Measurements from ENCODE around the gene ITGB5. TPM values are rescaled to one million over a fixed set of nuclear protein-coding genes. Genes with fewer than 3 reads are reported as not detected.

ITGB5 gene
- total RNA-seq, 1 experiment from 2014 or later: 67.2 TPM

DNA sequence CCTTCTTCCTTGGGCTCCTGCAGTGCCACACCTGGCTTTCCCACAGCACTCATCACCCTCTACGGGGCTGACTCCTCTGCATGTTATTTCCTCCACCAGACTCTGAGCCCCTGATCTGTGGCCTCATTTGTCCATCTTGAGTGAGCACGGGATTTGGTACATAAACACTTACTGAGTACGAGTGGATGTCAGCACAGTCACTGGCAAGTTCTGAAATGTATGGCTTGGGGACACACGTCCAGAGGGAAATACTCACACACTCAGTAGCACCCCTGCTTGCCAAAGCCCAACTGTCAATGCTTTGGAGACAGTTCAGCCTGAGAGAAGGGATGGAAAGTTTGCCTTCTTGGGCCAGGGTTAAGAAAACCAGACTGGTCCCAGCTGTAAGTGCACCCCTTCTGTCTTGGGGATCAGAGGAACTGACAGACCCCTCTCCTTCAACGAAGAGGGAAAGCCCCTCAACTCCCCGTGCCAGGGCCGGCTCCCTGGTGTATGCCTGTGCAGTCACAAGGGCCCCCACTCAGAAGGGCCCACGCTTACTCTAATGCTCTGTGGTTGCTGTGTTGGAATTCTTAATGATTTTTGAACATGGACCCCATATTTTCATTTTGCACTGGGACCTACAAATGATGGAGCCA, 85.0 kb downstream of the ITGB5 start:
- POLR2A ChIA-PET (ENCODE audit: unreplicated experiment): no interaction called here
- ATAC-seq (no peak), DNase-seq (no peak)
- Histone ChIP-seq H3K4me1 (ENCODE audit: insufficient read depth, low read length) (no peaks in the 10 kb centered on the region), H3F3A (ENCODE audit: low read length, unreplicated experiment) (no peaks in the 10 kb centered on the region), H3K4me3 (ENCODE audit: low read length) (no peak overlapping the region), H3K36me3 (ENCODE audit: low read depth, low read length) (no peaks in the 10 kb centered on the region; the same call in 1 of the 2 replicates), H3K4me2 (ENCODE audit: low read length) (no peak overlapping the region), H3K9ac (ENCODE audit: low read length) (no peak overlapping the region), H4K20me1 (ENCODE audit: low read length) (no peaks in the 10 kb centered on the region), H3K79me2 (ENCODE audit: low read length) (no peaks in the 10 kb centered on the region), H3K27ac (ENCODE audit: low read length) (no peak overlapping the region), H3K9me2 (replicated peaks; ENCODE audit: low read length) (no peaks in the 10 kb centered on the region), H2AFZ (ENCODE audit: low read length) (no peak overlapping the region), H3K9me3 (ENCODE audit: low read length) (no peaks in the 10 kb centered on the region), H3K27me3 (ENCODE audit: low read length) (no peaks in the 10 kb centered on the region)
- CTCF ChIA-PET: interaction anchor here (0.6 kb wide), 1 partner anchor 566 kb away, joined by 3 read pairs; no protein-coding TSS in a partner anchor
- no TSS peak for BruUV-seq (replicated peaks)
- intact Hi-C loops (cut with micrococcal nuclease): no loop called here
- TF ChIP-seq EZH2phosphoT487 (IDR thresholded peaks at IDR 0.05; ENCODE audit: borderline replicate concordance, low read length): no peak
- TF ChIP-seq EZH2 (IDR thresholded peaks at IDR 0.05; ENCODE audit: low read length, unreplicated experiment): no peak
- TF ChIP-seq, protein P1, sequence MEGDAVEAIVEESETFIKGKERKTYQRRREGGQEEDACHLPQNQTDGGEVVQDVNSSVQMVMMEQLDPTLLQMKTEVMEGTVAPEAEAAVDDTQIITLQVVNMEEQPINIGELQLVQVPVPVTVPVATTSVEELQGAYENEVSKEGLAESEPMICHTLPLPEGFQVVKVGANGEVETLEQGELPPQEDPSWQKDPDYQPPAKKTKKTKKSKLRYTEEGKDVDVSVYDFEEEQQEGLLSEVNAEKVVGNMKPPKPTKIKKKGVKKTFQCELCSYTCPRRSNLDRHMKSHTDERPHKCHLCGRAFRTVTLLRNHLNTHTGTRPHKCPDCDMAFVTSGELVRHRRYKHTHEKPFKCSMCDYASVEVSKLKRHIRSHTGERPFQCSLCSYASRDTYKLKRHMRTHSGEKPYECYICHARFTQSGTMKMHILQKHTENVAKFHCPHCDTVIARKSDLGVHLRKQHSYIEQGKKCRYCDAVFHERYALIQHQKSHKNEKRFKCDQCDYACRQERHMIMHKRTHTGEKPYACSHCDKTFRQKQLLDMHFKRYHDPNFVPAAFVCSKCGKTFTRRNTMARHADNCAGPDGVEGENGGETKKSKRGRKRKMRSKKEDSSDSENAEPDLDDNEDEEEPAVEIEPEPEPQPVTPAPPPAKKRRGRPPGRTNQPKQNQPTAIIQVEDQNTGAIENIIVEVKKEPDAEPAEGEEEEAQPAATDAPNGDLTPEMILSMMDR (conservative IDR thresholded peaks at IDR 0.05; ENCODE audit: low read depth, low read length): no peak

- no peaks in the 10 kb centered on the region for H4K20me1 ChIP-seq (ENCODE audit: low read length)
- no peaks in the 10 kb centered on the region for H3K79me2 ChIP-seq (ENCODE audit: low read length)
- ChIA-PET POLR2A (ENCODE audit: unreplicated experiment) (no interaction called here), CTCF (interaction anchor here (0.6 kb wide), 1 partner anchor 472 kb away, joined by 3 read pairs; no protein-coding TSS in a partner anchor)
- ATAC-seq (no peak), DNase-seq (no peak)
- BruUV-seq (replicated peaks): no TSS peak
- no peaks in the 10 kb centered on the region for H3K9me3 ChIP-seq (ENCODE audit: low read length)
- H3F3A ChIP-seq (ENCODE audit: low read length, unreplicated experiment): no peaks in the 10 kb centered on the region
- H3K36me3 ChIP-seq (ENCODE audit: low read depth, low read length): no peaks in the 10 kb centered on the region
- no peak overlapping the region for H3K4me2 ChIP-seq (ENCODE audit: low read length)
- no peaks in the 10 kb centered on the region for H3K9me2 ChIP-seq (replicated peaks; ENCODE audit: low read length)
- no peak for TF ChIP-seq EZH2 (IDR thresholded peaks at IDR 0.05; ENCODE audit: low read length, unreplicated experiment)
- TF ChIP-seq EZH2phosphoT487 (IDR thresholded peaks at IDR 0.05; ENCODE audit: borderline replicate concordance, low read length): no peak
- TF ChIP-seq, protein P1 (conservative IDR thresholded peaks at IDR 0.05; ENCODE audit: low read depth, low read length): no peak
- H2AFZ ChIP-seq (ENCODE audit: low read length): no peak overlapping the region
- H3K4me3 ChIP-seq (ENCODE audit: low read length): no peak overlapping the region
- intact Hi-C loops (cut with micrococcal nuclease): no loop called here
- no peaks in the 10 kb centered on the region for H3K4me1 ChIP-seq (ENCODE audit: insufficient read depth, low read length)
- no peak overlapping the region for H3K9ac ChIP-seq (ENCODE audit: low read length)
- no peaks in the 10 kb centered on the region for H3K27me3 ChIP-seq (ENCODE audit: low read length)
- H3K27ac ChIP-seq (ENCODE audit: low read length): no peak overlapping the region
These were observed 86.5 kb downstream of the ITGB5 start for GRCh38 chr3:124800511-124801258.

GRCh38 chr3:124800076-124800475, 87.1 kb downstream of the ITGB5 start:
- ATAC-seq (no peak), DNase-seq (no peak)
- no peak overlapping the region for H3K4me3 ChIP-seq (ENCODE audit: low read length)
- no peaks in the 10 kb centered on the region for H3K9me2 ChIP-seq (replicated peaks; ENCODE audit: low read length)
- H3K36me3 ChIP-seq (ENCODE audit: low read depth, low read length): no peaks in the 10 kb centered on the region
- H3K9ac ChIP-seq (ENCODE audit: low read length): no peak overlapping the region
- H4K20me1 ChIP-seq (ENCODE audit: low read length): no peaks in the 10 kb centered on the region
- no peaks in the 10 kb centered on the region for H3F3A ChIP-seq (ENCODE audit: low read length, unreplicated experiment)
- no peak overlapping the region for H3K4me2 ChIP-seq (ENCODE audit: low read length)
- H2AFZ ChIP-seq (ENCODE audit: low read length): no peak overlapping the region
- H3K4me1 ChIP-seq (ENCODE audit: insufficient read depth, low read length): no peaks in the 10 kb centered on the region
- BruUV-seq (replicated peaks): no TSS peak
- POLR2A ChIA-PET (ENCODE audit: unreplicated experiment): no interaction called here
- no peaks in the 10 kb centered on the region for H3K9me3 ChIP-seq (ENCODE audit: low read length)
- intact Hi-C loops (cut with micrococcal nuclease): no loop called here
- no peaks in the 10 kb centered on the region for H3K27me3 ChIP-seq (ENCODE audit: low read length)
- CTCF ChIA-PET: interaction anchor here (0.6 kb wide), 1 partner anchor 473 kb away, joined by 3 read pairs; no protein-coding TSS in a partner anchor
- H3K79me2 ChIP-seq (ENCODE audit: low read length): no peaks in the 10 kb centered on the region
- TF ChIP-seq EZH2 (IDR thresholded peaks at IDR 0.05; ENCODE audit: low read length, unreplicated experiment): no peak
- TF ChIP-seq, protein P1 (conservative IDR thresholded peaks at IDR 0.05; ENCODE audit: low read depth, low read length): no peak
- TF ChIP-seq EZH2phosphoT487 (IDR thresholded peaks at IDR 0.05; ENCODE audit: borderline replicate concordance, low read length): no peak
- H3K27ac ChIP-seq (ENCODE audit: low read length): no peak overlapping the region
